Mesothelial cell of epicardium (in vitro differentiated cells): ENCODE results near the gene FGF18. TPM values are rescaled to one million over a fixed set of nuclear protein-coding genes. Genes with fewer than 3 reads are reported as not detected.

Experiments
- DNase-seq, 2 experiments: peaks; one replicate each; pipeline ENCODE4 v3.0.0; 2021; ENCODE audit warnings: low spot score in 2 of 2; ENCODE audit not compliant: unreplicated experiment in 2 of 2
- H3K27ac Mint-ChIP-seq: 2 replicates; pipeline ENCODE4 v1.8.0; 2021; ENCODE audit warnings: mixed read lengths
- H3K27me3 Mint-ChIP-seq: 2 replicates; pipeline ENCODE4 v1.8.0; 2021; ENCODE audit warnings: low read depth, mixed read lengths
- H3K36me3 Mint-ChIP-seq: 2 replicates; pipeline ENCODE4 v1.8.0; 2021; ENCODE audit warnings: mixed read lengths
- H3K4me1 Mint-ChIP-seq: 2 replicates; pipeline ENCODE4 v1.8.0; 2021; ENCODE audit warnings: mixed read lengths
- H3K4me3 Mint-ChIP-seq: 2 replicates; pipeline ENCODE4 v1.8.0; 2021; ENCODE audit warnings: mild to moderate bottlenecking, moderate library complexity, mixed read lengths
- H3K9me3 Mint-ChIP-seq: 2 replicates; pipeline ENCODE4 v1.8.0; 2021; ENCODE audit warnings: mixed read lengths
- total RNA-seq: library from RNA; stranded (reverse); gene quantifications from 3 replicates; pipeline ENCODE4 v1.2.1, GENCODE V29; 2021
- TF ChIP-seq, protein P1 (sequence below): fragments of 200-600 bp; sonication (generic); IDR thresholded peaks from one replicate; pipeline ENCODE4 v1.5.0; 2021; ENCODE audit warnings: antibody characterized with exemption; ENCODE audit not compliant: unreplicated experiment

FGF18 gene
- total RNA-seq, 1 donor from 2014 or later, result 10.2 TPM

DNA sequence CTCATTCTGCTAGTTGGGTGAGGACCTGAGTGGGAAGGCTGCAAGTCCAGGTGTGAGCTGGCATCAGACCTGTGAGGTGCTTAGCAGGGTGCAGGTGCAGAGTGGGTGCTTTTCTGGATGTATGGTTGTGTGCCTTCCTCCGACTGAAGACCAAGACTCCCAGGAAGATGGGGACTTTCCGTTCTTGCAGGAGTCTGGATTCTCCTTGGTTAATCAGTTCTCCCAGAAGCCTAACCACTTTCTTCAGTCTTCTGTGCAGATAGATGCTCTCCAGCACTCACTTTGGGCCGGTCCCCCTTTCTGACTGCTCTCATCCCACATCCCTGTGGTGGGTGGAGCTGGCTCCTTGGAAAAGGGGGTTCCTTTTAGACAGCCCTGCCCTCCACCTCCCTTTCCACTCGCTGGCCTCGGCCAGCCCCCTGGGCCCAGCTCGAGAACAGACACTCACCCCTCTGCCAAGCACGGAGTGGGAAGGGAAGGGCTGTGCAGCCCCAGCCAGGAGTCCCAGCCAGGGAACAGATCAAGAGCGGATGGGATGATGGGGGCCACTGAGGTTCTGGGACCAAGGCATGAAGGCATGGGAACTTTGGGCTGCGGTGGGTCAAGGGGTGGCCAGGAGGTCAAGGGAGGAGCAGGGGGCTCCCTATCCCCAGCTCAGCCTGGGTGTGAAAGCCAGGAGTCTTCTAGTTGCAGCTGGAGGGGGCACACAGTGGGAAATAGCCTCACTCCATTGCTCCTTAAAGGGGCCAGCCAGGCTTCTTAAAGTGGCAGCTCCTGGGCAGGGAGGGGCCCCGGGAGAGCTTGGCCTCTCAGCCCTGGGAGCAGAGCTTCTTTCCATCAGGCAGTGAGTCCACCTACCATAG lies 62.4 kb downstream of the FGF18 start:
- Mint-ChIP-seq H3K4me3 (no peak overlapping the region), H3K4me1 (peaks cover 12% of the 10 kb centered on the region)
- TF ChIP-seq, protein P1, sequence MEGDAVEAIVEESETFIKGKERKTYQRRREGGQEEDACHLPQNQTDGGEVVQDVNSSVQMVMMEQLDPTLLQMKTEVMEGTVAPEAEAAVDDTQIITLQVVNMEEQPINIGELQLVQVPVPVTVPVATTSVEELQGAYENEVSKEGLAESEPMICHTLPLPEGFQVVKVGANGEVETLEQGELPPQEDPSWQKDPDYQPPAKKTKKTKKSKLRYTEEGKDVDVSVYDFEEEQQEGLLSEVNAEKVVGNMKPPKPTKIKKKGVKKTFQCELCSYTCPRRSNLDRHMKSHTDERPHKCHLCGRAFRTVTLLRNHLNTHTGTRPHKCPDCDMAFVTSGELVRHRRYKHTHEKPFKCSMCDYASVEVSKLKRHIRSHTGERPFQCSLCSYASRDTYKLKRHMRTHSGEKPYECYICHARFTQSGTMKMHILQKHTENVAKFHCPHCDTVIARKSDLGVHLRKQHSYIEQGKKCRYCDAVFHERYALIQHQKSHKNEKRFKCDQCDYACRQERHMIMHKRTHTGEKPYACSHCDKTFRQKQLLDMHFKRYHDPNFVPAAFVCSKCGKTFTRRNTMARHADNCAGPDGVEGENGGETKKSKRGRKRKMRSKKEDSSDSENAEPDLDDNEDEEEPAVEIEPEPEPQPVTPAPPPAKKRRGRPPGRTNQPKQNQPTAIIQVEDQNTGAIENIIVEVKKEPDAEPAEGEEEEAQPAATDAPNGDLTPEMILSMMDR, result no peak

DNA sequence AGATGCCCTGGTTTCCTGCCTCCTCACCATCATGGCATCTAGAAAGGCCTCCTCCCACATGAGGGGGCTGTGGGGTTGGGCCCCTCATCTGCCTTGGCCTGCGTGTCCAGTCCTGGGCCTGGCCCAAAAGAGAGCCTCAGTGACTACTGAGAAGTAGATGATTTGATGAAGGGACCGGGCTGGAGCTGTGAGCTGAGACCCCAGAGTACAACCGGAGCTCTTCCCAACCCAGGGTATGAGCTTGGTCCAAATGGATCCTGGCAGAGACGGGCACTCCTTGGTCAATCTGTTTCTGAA lies 62.9 kb downstream of the FGF18 start:
- no peak for DNase-seq
- peaks cover 6% of the 10 kb centered on the region for H3K27me3 Mint-ChIP-seq
- H3K36me3 Mint-ChIP-seq, result no peaks in the 10 kb centered on the region
- H3K4me1 Mint-ChIP-seq, result peaks cover 12% of the 10 kb centered on the region
- H3K27ac Mint-ChIP-seq, result no peak overlapping the region
- TF ChIP-seq, protein P1, result no peak
- no peaks in the 10 kb centered on the region for H3K9me3 Mint-ChIP-seq
- no peak overlapping the region for H3K4me3 Mint-ChIP-seq

More for the DNA sequence above, 62.4 kb downstream of the FGF18 start:
- DNase-seq, result no peak
- Mint-ChIP-seq H3K9me3 (no peaks in the 10 kb centered on the region), H3K27ac (no peak overlapping the region), H3K36me3 (no peaks in the 10 kb centered on the region), H3K27me3 (peaks cover under 1% of the 10 kb centered on the region)

DNA sequence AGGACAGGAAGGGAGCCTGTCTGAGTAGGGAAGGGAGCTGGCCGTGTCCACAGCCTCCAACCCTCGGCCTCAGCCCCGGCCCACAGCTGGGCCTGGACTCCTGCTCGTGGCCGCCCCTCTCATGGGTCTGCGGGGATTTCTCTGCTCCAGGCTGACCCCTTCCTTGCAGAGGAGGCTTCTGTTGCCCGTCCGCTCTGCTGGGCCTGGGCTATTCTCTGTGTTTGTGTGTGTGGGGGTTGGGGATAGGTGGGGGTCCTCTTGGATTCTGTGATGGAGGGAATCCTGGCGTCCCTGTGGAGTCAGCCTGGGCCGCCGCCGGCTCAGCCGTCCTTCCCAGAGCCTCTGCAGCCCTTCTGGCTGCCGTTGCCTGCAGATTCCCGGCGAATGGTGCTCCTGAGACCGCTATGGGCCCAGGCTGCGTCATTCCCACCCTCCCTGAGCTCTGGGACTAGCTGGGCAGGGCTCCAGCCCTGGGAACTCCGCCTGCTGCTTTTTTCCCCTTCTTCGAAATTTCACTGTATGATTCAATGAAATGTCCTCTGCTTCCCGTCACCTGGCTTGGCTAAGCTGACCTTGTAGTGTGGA lies 64.2 kb downstream of the FGF18 start:
- no peaks in the 10 kb centered on the region for H3K9me3 Mint-ChIP-seq
- no peak overlapping the region for H3K4me3 Mint-ChIP-seq
- TF ChIP-seq, protein P1, result no peak
- no peak overlapping the region for H3K27ac Mint-ChIP-seq
- no peak for DNase-seq
- peaks cover 11% of the 10 kb centered on the region for H3K27me3 Mint-ChIP-seq
- no peaks in the 10 kb centered on the region for H3K36me3 Mint-ChIP-seq
- peaks cover 12% of the 10 kb centered on the region for H3K4me1 Mint-ChIP-seq

DNA sequence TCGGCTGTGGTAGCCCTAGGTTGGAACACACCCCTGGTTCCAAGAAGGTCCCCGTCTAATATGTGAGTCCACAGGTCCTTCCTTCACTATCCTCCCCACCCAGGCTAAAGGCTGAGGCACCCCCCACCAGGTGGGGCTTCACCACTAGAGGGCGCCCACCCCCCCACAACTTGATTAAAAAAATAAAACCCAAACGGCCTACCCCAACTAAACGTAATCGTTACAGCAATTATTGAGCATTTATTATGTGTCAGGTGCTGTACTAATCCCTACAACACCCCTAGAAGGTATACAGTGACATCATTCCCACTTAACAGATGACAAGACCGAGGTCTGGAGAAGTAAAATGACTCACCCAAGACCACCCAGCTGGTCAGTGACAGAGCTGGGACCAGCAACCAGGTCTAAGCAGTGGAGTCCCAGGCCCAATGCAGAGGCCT lies 65.0 kb downstream of the FGF18 start:
- Mint-ChIP-seq H3K4me1 (peaks cover 12% of the 10 kb centered on the region), H3K36me3 (no peaks in the 10 kb centered on the region), H3K4me3 (no peak overlapping the region), H3K9me3 (no peaks in the 10 kb centered on the region), H3K27ac (no peak overlapping the region), H3K27me3 (peaks cover 12% of the 10 kb centered on the region)
- TF ChIP-seq, protein P1, result peak; percentile 68
- DNase-seq, result no peak

DNA sequence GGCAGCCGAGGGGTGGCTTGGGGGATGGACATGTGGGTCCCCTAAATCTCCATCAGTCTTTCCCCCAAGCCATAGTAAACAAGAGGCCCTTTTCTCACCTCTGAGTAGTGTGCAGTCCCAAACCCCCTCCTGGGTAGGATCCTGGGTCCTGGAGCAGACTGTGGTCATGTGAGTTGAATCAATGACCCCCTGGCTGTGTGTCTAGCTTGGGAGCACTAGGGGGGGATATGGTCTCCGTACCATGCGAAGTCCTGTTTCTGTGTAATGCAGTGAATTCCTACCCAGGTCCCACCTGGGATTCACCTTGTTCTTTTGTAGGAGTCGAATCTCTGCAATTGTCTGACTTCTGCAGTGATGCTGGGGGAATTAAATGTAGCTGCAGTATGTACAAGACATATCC lies 66.2 kb downstream of the FGF18 start:
- DNase-seq, result no peak
- TF ChIP-seq, protein P1, result no peak
- Mint-ChIP-seq H3K4me3 (no peak overlapping the region), H3K36me3 (no peaks in the 10 kb centered on the region), H3K27me3 (peaks cover 12% of the 10 kb centered on the region), H3K27ac (no peak overlapping the region), H3K4me1 (peaks cover 4% of the 10 kb centered on the region), H3K9me3 (no peaks in the 10 kb centered on the region)
